SH-SY5Y (cell line): ENCODE data around the gene CBX4.

Source experiments
- GATA2 ChIP-seq: IDR thresholded peaks from 2 replicates; pipeline ENCODE4 v1.6.1; 2011; ENCODE audit warnings: mild to moderate bottlenecking, low read depth, low read length
- GATA3 ChIP-seq: IDR thresholded peaks from 2 replicates; pipeline ENCODE4 v1.6.1; 2011; ENCODE audit warnings: low read depth, mild to moderate bottlenecking, low read length, moderate library complexity

- TF ChIP-seq GATA2 = no peak
- no peak for TF ChIP-seq GATA3
These were observed 27.7 kb upstream of the CBX4 start for GRCh38 chr17:79866791-79867518.
